ENCODE measurements around the gene LRMDA.

The LRMDA gene

GRCh38 chr10:75974080-75974479, 542.7 kb downstream of the LRMDA start:
- no peak for DNase-seq

GRCh38 chr10:75976681-75977080, 545.3 kb downstream of the LRMDA start:
- no peak for DNase-seq

- no peak for DNase-seq
Measured at GRCh38 chr10:75977139-75977538, 545.7 kb downstream of the LRMDA start.

- no peak for DNase-seq
Measured at GRCh38 chr10:75978213-75978612, 546.8 kb downstream of the LRMDA start.

- no peak for DNase-seq
Measured at GRCh38 chr10:75980419-75981002, 549.1 kb downstream of the LRMDA start.

- DNase-seq: no peak
Measured at GRCh38 chr10:75982611-75983369, 551.4 kb downstream of the LRMDA start.

GRCh38 chr10:75984067-75984466, 552.6 kb downstream of the LRMDA start:
- no peak for DNase-seq

- no peak for DNase-seq
Measured at GRCh38 chr10:75987616-75988015, 556.2 kb downstream of the LRMDA start.

- DNase-seq: no peak
Measured at GRCh38 chr10:75994357-75995040, 563.1 kb downstream of the LRMDA start.

- DNase-seq: no peak
Measured at GRCh38 chr10:75995041-75995430, 563.6 kb downstream of the LRMDA start.

GRCh38 chr10:75995720-75996119, 564.3 kb downstream of the LRMDA start:
- DNase-seq: no peak

GRCh38 chr10:75999001-75999400, 567.6 kb downstream of the LRMDA start:
- no peak for DNase-seq

- no peak for DNase-seq
Measured at GRCh38 chr10:75999515-76000209, 568.2 kb downstream of the LRMDA start.

GRCh38 chr10:76000550-76000949, 569.1 kb downstream of the LRMDA start:
- DNase-seq: no peak

GRCh38 chr10:76001019-76001418, 569.6 kb downstream of the LRMDA start:
- DNase-seq: no peak

- no peak for DNase-seq
Measured at GRCh38 chr10:76001461-76001860, 570.0 kb downstream of the LRMDA start.

- no peak for DNase-seq
Measured at GRCh38 chr10:76002262-76002854, 570.9 kb downstream of the LRMDA start.

- no peak for DNase-seq
Measured at GRCh38 chr10:76007667-76008181, 576.3 kb downstream of the LRMDA start.

- no peak for DNase-seq
Measured at GRCh38 chr10:76009531-76009930, 578.1 kb downstream of the LRMDA start.

GRCh38 chr10:76010703-76011102, 579.3 kb downstream of the LRMDA start:
- DNase-seq: no peak

- no peak for DNase-seq
Measured at GRCh38 chr10:76012716-76013327, 581.4 kb downstream of the LRMDA start.

- DNase-seq: no peak
Measured at GRCh38 chr10:76015245-76015644, 583.8 kb downstream of the LRMDA start.
